Activated CD8-positive, alpha-beta memory T cell treated with anti-CD3 and anti-CD28 coated beads, Interleukin-2, amount 50 U/mL, for 1 hour (primary cell): ENCODE measurements around the gene CORT.
A peak's percentile ranks its signal among the peaks of the same experiment; 100 is the strongest.
"Not testable (repeated sequence)": the region's sequence is repeated elsewhere in the genome, so short reads cannot be mapped to it uniquely, and the experiment has no call there.

Experiments
- DNase-seq: peaks from one replicate; pipeline ENCODE4 v3.0.0-alpha.2; 2020; ENCODE audit errors: extremely low read depth

CORT gene, protein sequence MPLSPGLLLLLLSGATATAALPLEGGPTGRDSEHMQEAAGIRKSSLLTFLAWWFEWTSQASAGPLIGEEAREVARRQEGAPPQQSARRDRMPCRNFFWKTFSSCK

DNA sequence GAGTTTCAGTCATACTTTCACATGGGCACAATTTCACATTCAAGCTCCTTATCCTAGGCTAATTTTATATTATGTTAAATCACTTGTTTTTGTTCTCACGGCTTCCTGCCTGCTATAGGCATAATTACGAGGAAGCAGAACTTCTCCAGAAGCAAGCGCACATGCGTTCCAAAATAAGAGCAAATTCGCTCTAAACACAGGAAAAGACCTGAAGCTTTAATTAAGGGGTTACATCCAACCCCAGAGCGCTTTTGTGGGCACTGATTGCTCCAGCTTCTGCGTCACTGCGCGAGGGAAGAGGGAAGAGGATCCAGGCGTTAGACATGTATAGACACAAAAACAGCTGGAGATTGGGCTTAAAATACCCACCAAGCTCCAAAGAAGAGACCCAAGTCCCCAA lies at the start of gene CORT:
CORT (plus strand) TSS at position 281 of the 400 bp plus-strand sequence. CDS start 193 bp downstream, outside the sequence.
- no peak for DNase-seq

DNA sequence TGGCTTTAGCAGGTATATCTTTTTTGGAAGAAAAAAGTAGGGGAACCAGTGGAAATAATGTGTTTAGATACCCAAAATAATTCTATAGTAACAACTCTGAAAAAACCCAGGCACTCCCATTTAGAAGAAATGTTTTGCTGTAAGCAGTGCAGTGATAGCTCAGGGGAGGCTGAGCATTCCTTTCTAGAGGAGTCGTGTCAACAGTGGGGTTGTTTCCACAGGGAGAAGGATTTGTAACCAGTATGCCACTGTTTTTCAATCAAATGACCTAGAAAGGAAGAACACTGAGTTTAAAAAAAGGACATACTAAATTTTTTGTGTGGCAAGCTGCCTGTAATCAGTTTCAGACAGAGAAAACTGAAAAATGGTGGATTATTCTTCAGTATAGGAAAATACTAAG lies 48.5 kb upstream of the CORT start:
- DNase-seq = no peak

DNA sequence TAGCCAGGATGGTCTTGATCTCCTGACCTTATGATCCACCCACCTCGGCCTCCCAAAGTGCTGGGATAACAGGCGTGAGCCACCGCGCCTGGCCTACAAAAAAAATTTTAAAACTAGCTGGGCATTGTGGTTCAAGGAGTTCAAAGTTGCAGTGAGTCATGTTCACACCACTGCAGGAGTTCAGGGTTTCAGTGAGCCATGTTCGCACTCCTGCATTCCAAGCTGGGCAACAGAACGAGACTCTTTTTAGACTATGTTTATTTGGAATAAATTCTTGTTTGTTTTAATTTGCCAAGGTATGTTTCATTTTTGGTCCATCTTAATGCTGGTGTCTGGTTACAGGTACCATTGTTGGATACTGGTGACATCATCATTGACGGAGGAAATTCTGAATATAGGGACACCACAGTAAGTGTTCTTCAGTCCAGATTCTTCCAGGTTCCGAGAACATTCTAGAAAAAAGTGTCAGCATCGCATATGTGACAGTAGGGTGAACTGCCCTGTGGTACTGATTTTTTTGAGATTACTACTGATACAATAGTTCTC lies 47.0 kb upstream of the CORT start:
- no peak for DNase-seq

DNA sequence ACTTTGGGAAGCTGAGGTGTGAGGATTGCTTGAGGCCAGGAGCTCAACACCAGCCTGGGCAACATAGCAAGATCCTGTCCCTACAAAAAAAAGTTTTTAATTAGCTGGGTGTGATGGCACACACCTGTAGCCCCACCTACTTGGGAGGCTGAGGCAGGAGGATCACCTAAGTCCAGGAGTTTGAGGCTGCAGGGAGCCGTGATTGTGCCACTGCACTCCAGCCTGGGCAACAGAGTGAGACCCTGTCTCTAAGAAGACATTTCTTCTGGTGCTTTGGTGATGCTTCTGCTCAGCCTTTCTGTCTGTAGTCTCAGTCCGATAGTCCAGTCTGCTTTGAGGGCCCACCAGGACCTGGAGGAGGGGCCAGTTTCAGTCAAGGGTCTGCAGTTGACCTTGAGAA lies 42.6 kb upstream of the CORT start:
- DNase-seq = no peak

DNA sequence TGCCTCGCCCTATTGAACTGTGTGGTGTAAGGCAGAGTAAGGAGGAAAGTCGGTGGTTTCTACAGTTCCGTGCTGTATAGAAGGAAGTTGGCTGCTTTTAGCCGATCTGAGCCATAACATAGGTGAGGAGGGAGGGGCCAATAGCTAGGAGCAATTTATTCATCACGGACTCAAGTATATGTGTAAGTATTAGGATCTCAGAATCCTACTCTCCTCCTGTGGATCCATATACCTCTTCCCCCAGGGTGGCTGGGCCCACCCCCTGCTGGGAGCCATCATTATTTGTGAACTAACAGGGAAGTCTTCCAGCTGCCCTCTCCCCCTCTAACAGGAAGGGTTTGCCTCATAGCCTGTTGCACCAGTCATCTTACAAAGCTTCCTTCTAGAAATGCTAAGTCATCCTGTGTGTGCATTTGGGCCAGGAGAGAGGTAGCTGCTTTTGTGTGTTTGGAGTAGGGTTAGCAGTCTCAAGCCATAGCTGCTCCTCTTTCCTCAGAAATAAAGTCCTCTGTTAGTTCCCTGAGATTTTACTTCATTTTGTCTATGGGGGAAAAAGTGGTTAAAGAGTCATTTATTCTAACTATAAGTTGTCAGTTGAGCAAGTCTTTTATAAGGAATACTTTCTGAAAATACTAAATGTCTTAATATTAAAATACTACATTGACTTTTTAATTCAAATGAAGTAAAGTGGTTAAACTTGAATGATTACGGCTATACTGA lies 34.5 kb upstream of the CORT start:
- DNase-seq = no peak

DNA sequence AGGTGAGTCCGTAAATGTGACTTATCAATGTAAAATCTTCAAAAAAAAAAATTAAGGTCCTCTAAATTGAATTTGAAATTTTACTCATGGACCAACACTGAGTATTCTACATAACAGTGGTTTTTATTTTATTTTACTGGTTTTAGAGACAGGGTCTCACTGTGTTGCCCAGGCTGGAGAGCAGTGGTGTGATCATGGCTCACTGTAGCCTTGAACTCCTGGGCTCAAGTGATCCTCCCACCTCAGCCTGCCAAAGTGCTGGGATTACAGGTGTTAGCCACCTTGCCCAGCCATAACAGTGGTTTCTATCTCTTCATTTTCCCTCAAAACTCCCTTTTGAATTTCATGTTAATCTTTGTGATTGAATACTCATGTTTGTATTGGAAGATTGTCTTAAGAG lies 33.9 kb upstream of the CORT start:
- not testable (repeated sequence) for DNase-seq

DNA sequence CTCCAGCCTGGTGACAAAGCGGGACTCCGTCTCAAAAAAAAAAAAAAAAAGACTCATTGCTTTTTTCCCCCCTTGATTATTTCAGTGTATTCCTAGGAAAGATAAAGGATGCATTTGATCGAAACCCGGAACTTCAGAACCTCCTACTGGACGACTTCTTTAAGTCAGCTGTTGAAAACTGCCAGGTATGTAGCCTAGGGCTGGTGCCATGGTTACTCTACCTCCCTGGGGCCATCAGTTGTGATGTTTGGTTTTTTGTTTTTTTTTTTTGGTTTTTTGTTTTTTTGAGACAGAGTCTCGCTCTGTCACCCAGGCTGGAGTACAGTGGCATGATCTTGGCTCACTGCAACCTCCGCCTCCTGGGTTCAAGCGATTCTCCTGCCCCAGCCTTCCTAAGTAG lies 31.1 kb upstream of the CORT start:
- DNase-seq = not testable (repeated sequence)

DNA sequence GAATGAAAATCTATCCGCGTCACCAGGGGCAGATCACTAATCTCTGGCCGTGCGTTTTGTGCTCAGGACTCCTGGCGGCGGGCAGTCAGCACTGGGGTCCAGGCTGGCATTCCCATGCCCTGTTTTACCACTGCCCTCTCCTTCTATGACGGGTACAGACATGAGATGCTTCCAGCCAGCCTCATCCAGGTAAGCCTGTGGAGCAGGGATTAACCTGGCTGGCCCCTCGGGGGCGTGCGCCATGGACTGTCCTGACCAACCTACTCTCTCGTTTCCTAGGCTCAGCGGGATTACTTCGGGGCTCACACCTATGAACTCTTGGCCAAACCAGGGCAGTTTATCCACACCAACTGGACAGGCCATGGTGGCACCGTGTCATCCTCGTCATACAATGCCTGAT lies 30.5 kb upstream of the CORT start:
- no peak for DNase-seq

DNA sequence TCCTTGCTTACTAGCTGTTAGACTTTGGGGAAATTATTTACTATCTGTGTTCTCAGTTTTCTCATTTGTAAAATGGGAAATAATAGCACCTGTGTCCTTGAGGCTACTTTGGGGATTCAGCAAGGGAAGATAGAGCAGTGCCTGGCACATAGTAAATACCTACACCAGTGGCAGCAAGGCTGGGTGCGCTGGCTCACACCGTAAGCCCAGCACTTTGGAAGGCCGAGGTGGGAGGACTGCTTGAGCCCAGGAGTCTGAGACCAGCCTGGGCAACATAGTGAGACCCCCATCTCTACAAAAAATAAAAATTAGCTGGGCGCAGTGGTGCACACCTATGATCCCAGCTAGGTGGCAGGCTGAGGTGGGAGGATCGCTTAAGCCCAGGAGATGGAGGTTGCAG lies 28.2 kb upstream of the CORT start:
- DNase-seq = no peak

DNA sequence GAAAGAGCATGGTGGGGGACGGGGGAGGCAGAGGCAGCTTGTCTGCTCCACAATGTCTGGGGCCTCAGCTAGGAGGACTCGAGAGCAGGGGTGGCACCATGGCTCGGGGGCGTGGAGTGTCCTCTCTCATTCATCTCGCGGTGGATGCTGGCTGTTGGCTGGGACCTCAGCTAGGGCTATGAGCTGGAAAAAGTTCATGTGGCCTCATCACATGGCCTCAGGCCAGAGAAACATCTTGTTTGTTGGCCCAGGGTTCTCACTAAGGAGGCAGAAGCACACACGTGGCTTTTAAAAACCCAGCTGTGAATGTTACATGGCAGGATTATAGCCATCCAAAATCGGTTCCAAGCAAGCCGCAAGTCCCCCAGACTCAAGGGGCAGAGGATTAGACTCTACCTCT lies 25.8 kb upstream of the CORT start:
- DNase-seq = no peak

DNA sequence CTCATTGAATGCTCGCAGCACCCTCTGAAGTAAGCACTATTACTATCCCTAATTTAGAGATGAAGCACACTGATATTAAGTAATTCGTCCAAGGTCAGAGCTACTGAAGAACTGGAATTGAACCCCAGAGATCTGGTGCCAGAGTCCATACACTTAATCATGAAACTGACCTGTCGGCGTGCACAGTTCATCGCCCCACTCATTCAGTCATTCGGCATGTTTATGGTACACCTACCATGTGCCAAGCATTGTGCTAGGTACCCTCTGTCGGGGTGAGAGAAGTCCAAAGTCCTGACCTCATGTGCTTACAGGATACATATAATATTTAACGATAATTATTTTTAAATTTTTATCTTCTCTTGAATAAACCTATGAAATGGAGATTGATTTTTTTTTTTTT lies 25.2 kb upstream of the CORT start:
- no peak for DNase-seq

DNA sequence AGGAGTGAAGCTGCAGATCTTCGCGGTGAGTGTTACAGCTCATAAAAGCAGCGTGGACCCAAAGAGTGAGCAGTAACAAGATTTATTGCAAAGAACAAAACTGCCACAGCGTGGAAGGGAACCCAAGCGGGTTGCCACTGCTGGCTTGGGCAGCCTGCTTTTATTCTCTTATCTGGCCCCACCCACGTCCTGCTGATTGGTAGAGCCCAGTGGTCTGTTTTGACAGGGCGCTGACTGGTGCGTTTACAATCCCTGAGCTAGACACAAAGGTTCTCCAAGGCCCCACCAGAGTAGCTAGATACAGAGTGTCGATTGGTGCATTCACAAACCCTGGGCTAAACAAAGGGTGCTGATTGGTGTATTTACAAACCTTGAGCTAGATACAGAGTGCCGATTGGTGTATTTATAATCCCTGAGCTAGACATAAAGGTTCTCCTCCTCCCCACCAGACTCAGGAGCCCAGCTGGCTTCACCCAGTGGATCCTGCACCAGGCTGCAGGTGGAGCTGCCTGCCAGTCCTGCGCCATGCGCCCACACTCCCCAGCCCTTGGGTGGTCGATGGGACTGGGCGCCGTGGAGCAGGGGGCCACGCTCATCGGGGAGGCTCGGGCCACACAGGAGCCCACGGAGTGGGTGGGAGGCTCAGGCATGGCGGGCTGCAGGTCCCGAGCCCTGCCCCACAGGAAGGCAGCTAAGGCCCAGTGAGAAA lies 23.9 kb upstream of the CORT start:
- not testable (repeated sequence) for DNase-seq

DNA sequence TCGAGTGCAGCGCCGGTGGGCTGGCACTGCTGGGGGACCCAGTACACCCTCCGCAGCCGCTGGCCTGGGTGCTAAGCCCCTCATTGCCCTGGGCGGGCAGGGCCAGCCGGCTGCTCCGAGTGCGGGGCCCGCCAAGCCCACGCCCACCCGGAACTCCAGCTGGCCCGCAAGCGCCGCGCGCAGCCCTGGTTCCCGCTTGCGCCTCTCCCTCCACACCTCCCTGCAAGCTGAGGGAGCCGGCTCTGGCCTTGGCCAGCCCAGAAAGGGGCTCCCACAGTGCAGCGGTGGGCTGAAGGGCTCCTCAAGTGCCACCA lies 23.3 kb upstream of the CORT start:
- DNase-seq = not testable (repeated sequence)

DNA sequence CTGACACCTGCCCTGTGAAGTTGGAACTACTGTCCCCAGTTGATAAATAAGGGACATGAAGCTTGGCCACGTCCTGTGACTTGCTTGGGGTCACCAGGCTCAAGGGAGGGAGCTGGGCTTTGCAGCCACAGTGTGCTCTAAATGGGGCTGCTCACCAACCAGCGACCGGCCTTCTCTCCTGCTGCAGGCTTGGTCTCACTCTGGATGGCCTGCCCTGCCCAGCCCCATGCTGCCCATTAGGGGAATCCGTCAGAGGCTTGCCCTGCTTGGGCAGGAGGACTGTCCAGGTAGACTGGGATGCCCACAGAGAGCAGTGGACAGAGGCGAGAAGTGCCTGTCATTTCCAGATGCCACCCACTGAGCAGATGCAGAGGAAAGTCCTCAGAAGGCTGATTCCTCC lies 20.8 kb upstream of the CORT start:
- no peak for DNase-seq

DNA sequence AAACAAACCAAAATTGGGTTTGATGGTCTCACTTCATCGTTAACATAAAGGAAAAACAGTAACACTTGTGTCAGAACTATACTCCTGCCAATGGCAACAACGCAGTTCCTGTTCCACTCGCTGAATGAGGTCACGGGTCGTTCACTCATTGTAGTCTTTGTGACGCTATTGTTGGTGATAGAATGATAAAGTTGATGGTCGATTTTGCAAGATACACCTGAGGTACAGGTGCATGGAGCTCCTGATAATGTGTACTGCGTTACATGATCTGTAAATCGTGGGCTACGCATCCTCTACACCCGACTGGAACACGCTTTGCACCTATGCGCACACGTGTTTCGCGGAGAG lies 20.0 kb upstream of the CORT start:
- no peak for DNase-seq

DNA sequence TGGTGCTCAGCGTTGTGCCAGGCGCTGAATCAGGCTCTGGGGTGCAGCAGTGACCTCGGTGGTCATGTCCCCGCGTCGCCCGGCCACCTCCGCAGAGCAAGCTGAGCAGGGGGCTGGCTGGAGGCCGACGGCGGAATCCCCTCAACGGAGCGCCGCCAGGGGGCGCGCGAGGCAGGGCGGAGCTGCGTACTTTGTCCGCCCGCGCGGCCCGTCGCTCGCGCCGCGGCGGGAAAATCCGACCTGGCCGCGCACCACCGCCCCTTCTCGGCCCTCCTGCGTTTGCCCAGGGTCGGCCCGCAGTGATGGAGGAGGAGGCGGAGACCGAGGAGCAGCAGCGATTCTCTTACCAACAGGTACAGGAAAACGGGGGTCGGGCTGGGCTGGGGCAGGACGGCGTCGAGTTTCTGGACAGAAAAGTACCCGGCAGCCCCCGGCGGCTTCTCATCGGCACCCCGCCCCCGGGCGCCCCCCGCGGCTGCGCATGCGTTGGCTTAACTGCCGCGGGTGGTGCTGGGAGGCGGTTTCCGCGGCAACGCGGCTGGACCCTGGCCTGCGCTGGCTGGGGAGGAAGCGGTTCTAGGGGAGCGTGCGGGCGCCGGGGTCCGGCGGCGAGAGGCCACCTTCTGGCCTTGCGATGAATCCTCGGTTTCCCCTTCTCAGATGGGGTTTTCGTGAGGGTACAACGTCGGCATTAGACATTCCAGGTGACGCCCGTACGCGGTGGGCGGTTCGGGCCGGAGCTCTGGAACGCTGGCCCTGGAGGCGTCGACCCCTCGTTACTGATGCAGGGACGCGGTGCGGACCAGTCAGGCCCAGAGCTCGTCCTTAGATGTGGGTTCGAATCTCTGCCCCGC lies 19.4 kb upstream of the CORT start, which contains the start of gene CENPS:
CENPS (plus strand) TSS at position 218 of the 854 bp plus-strand sequence; CDS start at position 303, 85 bp downstream.
- DNase-seq = peak; percentile 61

DNA sequence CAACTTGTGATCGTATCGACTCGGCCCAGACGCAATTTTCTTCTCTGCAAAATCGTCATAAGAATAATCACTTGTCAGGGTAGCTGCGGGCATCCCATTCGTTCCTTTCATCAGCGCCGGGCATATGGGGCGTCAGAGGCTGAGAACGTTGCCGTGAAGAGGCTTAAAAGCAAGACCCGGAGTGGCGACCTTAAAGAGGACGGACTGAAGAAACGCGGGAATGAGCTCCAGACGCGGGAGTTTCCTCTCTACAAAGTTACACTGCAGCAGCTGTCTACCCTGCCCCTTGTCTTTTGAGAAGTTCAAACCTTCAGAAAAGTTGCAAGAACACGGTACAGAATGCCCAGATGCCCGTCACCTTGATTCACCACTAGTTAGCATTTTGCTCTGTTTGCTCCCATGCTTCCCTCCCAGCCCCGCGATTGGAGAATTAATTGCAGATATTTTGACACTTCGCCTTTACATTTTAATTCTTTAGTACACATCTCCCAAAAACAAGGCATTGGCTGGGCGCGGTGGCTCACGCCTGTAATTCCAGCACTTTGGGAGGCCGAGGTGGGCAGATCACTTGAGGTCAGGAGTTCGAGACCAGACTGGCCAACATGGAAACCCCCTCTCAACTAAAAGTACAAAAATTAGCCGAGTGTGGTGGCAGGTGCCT lies 18.6 kb upstream of the CORT start:
- DNase-seq = no peak

DNA sequence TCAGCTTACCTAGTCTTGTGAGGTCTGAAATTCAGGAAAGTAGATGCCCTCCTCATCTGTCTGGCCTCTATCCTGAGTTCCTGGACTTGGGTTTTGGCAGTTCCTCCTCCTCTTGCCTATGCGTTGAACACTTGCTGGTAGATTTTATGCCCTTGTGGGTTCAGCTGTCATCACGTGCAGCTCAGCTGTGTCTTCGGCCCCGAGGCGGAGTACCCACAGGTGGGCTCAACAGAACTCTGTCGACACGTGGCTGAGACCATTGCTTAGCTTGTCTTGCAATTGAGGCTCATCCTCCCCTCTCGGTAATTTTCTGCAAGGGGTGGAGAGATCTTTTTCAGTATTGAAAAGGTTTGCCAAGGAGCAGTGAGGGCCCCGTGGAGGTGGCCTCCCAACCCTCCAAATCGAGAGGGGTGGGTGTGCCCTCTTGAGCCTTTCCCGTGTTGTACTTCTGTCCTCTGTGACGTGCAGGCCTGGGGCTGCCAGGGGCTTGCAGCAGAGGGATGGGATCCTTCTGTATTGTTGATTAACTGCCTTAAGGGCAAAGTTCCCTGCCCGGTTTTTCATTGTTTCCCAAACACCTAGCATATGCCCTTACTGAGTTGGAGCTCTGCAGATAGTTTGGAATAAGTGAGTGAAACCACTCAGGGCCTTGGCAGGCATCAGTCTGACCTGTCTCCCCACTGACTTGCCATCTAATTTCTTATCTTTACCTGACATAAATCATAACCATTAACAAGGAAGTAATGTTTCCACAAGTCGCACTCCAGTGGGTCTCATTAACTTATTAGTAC lies 16.7 kb upstream of the CORT start:
- DNase-seq = no peak

DNA sequence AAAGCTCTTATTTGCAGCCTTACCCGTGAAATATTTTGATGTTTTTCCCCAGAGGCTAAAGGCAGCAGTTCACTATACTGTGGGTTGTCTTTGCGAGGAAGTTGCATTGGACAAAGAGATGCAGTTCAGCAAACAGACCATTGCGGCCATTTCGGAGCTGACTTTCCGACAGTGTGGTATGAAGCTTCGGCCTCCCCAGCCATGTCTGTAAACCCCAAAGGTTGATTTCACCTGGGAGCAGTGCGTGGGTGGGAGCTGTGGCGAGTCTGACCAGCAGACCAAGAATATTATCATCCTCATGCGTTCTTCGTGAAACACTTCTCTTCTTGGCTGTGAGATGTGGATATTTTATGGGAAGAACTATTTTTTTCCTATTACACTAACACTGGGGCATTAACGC lies 16.0 kb upstream of the CORT start:
- no peak for DNase-seq

DNA sequence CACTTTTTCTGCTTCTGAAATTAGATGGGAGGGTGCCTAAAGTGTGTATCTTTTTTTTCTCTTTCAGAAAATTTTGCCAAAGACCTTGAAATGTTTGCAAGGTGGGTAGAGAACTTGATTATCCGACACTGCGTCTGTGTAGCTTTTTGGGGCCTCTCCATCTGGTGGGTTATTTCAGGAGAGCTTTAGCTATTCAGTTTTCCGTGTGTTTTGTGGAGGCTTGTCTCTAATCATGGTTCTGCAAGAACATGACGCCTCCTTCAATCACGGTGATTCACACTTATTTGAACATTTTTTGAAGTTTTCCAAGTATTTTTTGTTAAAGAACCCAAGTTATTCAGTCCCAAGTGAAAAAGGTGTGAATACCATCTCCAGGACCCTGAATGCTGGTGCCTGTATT lies 15.2 kb upstream of the CORT start:
- no peak for DNase-seq

DNA sequence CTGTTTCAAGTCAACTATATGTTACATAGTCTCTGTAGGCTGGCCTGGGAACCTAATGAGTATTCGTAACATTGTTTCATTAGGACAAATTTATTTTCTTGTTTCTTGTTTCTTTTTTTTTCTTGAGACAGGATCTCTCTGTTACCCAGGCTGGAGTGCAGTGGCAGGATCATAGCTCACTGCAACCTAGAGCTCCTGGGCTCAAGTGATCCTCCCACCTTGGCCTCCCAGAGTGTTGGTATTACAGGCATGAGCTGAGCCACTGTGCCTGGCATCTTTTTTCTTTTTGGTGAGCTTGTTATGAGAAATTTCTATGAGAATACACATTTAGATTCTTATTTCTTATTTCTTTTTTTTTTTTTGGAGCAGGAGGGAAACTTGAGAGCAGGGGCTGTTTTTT lies 12.8 kb upstream of the CORT start:
- no peak for DNase-seq
